MV-4-11 (cell line): ENCODE measurements around the gene CEACAM6.
"Not testable (repeated sequence)": the region's sequence is repeated elsewhere in the genome, so short reads cannot be mapped to it uniquely, and the experiment has no call there.

ENCODE experiments used
- DNase-seq: peaks from one replicate; lab custom pipeline; 2025; lab: John Stamatoyannopoulos, UW

Gene CEACAM6

DNA sequence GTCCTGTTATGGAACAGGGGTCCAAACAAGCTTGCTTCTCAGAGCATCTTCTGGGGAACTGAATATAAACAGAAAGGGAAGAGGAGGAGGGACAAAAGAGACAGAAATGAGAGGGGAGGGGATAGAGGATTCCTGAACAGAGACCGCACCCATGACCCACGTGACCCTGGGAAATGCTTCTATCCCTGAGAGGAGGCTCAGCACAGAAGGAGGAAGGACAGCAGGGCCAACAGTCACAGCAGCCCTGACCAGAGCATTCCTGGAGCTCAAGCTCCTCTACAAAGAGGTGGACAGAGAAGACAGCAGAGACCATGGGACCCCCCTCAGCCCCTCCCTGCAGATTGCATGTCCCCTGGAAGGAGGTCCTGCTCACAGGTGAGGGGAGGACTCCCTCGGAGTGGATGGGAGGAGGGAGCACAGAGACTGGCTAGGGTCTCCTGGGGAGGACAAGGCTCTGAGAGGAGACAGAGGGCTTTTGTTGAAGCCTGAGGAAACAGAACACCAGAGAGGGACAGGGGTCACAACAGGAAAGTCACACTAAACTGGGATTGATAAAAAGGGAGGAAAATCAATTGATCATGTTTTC is at the start of gene CEACAM6:
Gene CEACAM6, plus strand, starts transcription at position 203 of the 586 bp plus-strand sequence. Its CDS starts 109 bp downstream, at position 312.
- DNase-seq: no peak

DNA sequence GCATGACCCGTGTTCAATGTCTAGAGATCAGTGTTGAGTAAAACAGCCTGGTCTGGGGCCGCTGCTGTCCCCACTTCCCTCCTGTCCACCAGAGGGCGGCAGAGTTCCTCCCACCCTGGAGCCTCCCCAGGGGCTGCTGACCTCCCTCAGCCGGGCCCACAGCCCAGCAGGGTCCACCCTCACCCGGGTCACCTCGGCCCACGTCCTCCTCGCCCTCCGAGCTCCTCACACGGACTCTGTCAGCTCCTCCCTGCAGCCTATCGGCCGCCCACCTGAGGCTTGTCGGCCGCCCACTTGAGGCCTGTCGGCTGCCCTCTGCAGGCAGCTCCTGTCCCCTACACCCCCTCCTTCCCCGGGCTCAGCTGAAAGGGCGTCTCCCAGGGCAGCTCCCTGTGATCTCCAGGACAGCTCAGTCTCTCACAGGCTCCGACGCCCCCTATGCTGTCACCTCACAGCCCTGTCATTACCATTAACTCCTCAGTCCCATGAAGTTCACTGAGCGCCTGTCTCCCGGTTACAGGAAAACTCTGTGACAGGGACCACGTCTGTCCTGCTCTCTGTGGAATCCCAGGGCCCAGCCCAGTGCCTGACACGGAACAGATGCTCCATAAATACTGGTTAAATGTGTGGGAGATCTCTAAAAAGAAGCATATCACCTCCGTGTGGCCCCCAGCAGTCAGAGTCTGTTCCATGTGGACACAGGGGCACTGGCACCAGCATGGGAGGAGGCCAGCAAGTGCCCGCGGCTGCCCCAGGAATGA is 48.4 kb upstream of the CEACAM6 start:
- peak; percentile 69 for DNase-seq

GRCh38 chr19:41707502-41707812 is 47.9 kb upstream of the CEACAM6 start:
- no peak for DNase-seq

- no peak for DNase-seq
Observed at GRCh38 chr19:41707871-41708371, 47.4 kb upstream of the CEACAM6 start.

DNA sequence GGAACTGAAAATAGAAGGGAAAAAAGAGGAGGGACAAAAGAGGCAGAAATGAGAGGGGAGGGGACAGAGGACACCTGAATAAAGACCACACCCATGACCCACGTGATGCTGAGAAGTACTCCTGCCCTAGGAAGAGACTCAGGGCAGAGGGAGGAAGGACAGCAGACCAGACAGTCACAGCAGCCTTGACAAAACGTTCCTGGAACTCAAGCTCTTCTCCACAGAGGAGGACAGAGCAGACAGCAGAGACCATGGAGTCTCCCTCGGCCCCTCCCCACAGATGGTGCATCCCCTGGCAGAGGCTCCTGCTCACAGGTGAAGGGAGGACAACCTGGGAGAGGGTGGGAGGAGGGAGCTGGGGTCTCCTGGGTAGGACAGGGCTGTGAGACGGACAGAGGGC is 46.8 kb upstream of the CEACAM6 start, which contains the start of gene CEACAM5:
Gene CEACAM5, plus strand, starts transcription at position 146 of the 400 bp plus-strand sequence. Its CDS starts 106 bp downstream, at position 252.
- DNase-seq: no peak

DNA sequence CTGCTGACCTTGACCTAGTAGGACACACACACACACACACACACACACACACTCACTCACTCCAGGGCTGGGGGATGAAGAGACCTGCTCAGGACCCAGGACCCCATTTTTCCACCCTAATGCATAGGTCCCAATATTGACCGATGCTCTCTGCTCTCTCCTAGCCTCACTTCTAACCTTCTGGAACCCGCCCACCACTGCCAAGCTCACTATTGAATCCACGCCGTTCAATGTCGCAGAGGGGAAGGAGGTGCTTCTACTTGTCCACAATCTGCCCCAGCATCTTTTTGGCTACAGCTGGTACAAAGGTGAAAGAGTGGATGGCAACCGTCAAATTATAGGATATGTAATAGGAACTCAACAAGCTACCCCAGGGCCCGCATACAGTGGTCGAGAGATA is 45.8 kb upstream of the CEACAM6 start:
- not testable (repeated sequence) for DNase-seq

- no peak for DNase-seq
Observed at GRCh38 chr19:41709951-41710645, 45.2 kb upstream of the CEACAM6 start.

GRCh38 chr19:41711376-41712261 is 43.7 kb upstream of the CEACAM6 start:
- DNase-seq: no peak

- no peak for DNase-seq
Observed at GRCh38 chr19:41714598-41714997, 40.7 kb upstream of the CEACAM6 start.

- DNase-seq: no peak
Observed at GRCh38 chr19:41718761-41719160, 36.6 kb upstream of the CEACAM6 start.

GRCh38 chr19:41720103-41720502 is 35.2 kb upstream of the CEACAM6 start:
- DNase-seq: no peak

- DNase-seq: no peak
Observed at GRCh38 chr19:41726493-41726892, 28.8 kb upstream of the CEACAM6 start.

DNA sequence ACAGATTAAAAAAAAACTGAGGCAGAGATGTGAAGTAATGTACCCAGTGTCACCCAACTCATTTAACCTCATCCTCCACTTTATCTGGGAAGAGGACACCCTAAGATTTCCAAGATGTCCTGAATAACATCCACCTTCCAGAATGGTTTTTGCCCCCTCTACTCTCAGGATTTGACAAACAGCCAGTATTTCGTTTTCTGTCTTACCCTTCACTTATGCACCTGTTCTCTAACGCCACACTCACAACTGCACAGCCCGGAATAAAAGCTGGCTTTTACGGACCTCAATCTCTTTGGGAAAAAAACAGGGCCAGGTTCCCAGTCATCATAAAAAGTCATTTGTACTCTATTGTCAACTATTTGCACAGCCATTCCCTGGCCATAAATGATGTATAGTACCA is 21.2 kb upstream of the CEACAM6 start:
- no peak for DNase-seq

DNA sequence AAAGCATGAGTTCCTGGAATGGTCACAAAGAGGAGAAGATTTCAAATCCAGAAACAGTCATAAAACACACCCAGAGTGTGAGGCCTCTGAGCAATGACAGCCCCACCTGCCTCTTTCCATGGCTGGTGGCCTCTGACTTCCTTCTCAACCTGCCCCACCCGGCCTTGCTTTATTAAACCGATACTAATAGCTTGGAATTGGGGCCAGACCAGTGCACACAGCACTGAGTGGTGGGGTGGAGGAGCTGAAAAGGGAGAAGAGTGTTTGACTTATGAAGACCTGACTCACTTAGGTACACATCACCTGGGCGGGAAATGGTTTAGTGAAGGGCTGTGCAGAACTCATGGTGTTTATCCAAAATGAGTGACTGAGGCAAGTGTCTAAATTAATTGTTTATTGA is 20.7 kb upstream of the CEACAM6 start:
- DNase-seq: no peak

- DNase-seq: no peak
Observed at GRCh38 chr19:41735071-41735600, 20.2 kb upstream of the CEACAM6 start.

- no peak for DNase-seq
Observed at GRCh38 chr19:41739361-41739760, 16.0 kb upstream of the CEACAM6 start.

DNA sequence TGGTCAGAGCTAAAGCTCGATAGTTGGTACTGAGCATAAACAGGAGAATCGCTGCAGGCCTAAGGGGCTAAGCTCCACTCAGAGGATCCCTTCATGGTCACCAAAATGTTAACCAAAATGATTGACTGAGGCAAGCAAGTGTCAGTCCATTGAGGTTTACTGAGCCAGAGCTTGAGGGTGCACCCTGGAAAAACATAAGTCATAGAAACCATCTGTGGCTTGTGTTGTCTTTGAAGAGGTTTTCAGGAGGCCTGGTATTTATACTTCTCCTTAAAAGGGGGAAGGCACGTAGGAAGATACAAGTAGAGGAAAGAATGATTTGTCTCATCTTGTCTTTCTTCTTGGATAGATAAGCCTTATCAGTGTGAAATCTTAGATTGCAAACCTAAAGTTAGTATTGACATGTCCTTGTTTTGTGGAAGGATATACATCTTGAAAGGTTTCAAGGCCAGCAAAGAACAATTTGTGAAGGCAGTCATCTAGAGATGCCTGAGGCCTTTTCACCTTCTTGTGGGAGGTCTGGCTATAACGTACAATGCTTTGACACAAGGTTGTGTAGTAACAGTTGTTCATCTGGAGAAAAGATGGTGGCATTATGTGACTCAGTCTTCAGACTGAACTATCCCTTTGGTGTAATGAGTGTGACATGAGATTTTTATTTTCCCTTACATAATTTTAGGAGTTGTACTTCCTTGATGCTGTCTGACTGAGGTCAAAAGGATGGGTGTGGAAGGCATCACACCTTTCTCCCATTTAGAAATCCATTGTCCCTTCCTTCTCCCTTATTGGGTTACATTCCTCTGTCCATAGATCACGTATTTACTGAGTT is 14.7 kb upstream of the CEACAM6 start:
- DNase-seq: no peak

DNA sequence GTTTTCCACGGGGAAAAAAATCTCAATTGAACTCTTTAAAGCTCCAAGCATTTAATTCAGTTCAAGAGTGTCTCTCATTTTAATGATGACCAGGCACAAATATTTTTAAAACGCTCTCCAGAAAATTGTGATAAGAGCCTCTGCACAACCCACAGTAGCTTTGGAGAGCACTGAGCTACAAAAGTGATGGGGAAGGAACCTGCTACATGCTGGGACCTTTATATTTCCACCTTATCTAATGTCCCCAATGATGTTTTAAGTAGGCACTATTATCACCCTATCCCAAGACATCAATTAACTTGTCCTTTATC is 14.1 kb upstream of the CEACAM6 start:
- no peak for DNase-seq

- peak; percentile 65 for DNase-seq
Observed at GRCh38 chr19:41744850-41745249, 10.5 kb upstream of the CEACAM6 start.

GRCh38 chr19:41745756-41746155 is 9.6 kb upstream of the CEACAM6 start:
- peak; percentile 84 for DNase-seq
